Measurements from ENCODE around the gene TNFRSF4. TPM values are rescaled to one million over a fixed set of nuclear protein-coding genes. Genes with fewer than 3 reads are reported as not detected.

The TNFRSF4 gene
- total RNA-seq, 1 donor = 4.3 TPM

GRCh38 chr1:1171546-1172340, 42.2 kb downstream of the TNFRSF4 start:
- DNase-seq (ENCODE audit: low read depth in 2 of 3, low spot score in 2 of 3) = no peak

DNA sequence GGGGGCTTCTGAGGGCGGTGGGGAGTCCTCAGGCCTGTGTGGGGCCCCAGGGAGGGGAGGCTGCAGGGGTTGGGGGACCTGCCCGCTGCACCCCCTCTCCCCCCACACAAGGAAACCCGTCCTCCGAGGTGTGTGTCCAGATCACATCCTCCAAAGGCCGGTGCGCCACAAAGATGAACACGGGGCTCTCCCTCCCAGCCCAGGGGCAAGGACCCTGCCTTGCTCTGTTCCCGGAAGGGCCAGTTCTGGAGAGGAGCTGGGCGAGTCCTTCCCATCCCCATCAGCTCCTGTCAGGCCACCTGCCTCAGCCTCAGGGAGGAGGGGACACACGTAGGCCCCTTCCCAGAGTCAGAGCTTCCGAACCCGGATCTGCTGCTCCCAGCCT, 42.8 kb downstream of the TNFRSF4 start:
- no peak for DNase-seq (ENCODE audit: low read depth in 2 of 3, low spot score in 2 of 3)

GRCh38 chr1:1170215-1171091, 43.5 kb downstream of the TNFRSF4 start:
- no peak for DNase-seq (ENCODE audit: low read depth in 2 of 3, low spot score in 2 of 3)

DNA sequence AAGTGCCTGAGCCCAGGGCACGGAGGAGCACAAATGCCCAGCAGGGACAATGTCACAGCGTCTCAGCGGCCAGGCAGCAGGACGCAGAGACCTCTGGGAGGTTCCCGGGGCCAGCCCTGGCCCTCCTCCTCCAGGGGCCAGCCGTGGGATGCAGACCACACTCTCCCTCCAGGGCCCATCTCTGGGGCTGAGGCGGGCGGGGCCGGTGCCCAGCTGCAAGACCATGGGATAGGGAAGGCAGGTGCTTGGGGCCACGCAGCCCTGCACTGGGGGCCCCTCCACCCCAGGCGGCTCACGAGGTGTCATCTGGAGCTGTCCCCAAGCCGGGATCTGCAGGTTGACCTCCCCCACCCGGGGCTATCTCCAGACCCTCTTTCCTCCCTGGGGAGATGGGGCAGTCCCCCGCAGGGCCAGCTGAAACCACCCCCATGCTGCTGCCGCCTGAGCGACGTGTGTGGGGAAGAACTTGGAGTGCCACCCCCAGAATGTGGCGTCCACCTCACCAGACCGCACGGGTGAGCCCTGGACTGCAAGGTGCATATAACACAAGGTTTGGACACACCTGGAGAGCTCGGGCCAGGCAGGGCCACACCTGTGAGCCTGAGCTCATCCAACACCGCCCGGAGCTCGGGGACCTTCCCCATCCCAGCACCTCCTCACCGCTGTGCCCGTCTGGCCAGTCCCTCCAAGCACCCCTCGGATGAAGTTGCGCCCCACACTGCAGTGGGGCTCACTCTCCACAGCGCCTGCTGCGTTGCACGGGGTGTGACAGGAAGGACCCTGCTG, 44.3 kb downstream of the TNFRSF4 start:
- DNase-seq (ENCODE audit: low read depth in 2 of 3, low spot score in 2 of 3) = no peak

GRCh38 chr1:1168451-1169411, 45.2 kb downstream of the TNFRSF4 start:
- DNase-seq (ENCODE audit: low read depth in 2 of 3, low spot score in 2 of 3) = no peak

GRCh38 chr1:1167841-1168450, 46.0 kb downstream of the TNFRSF4 start:
- DNase-seq (ENCODE audit: low read depth in 2 of 3, low spot score in 2 of 3) = no peak

GRCh38 chr1:1167398-1167821, 46.5 kb downstream of the TNFRSF4 start:
- no peak for DNase-seq (ENCODE audit: low read depth in 2 of 3, low spot score in 2 of 3)

DNA sequence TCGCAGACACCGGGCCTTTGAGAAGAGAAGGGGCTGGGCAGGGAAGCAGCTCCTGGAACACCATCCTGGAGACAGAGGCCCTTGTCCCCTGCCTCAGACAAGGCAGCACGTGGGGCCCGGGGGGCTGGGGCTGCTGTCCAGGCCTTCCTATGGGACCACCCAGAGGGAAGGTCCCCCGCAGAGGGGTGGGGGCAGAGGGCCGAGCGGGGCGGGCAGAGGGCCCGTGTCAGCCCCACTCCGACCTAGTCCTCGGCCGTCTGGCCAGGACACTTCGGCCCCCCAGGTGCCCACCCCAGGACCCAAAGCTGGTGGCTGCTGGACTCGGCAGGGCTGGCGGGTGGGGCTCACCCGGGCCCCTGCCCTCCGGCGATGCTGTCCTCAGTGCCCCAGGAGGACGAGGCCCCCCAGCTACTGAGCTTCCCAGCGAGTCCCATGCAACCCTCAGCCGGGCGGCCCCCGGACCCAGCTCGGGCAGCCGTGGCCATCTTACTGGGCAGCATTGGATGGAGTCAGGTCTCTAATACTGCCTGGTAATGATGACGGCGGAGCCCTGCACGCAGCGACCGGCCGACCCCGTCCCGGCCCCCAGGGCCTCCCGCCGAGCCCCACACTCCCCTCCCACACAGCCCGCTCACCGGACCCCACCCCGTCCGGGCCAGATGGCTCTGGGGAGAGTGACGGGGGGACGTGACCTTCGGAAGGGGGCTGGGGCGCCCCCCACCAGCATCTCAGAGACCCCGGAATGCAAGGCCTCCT, 47.1 kb downstream of the TNFRSF4 start:
- DNase-seq (ENCODE audit: low read depth in 2 of 3, low spot score in 2 of 3) = no peak

DNA sequence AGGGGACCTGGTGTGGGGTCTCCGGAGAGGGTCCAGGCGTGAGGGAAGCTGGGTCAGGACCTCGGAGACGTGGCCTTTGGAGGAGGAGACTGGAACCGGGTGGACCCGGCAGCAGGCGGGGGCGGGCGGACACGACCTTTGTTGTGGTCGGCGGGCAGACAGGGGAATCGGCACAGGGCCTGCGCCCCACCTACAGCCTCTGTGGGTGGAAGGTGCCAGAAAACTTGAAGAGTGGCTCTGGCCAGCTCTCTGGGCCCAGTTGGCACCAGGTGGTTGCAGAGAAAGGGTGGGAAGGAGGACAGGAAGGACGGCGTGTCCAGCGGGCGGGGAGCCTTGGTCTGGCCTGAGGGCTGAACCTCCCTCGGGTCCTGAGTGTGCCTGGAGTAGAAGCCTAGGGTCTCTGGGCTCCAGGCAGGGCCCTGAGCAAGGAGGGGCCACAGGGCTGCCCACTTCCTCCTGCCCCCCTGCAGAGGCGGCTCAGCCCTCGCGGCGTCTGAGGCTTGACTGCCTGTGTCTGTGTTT, 48.0 kb downstream of the TNFRSF4 start:
- DNase-seq (ENCODE audit: low read depth in 2 of 3, low spot score in 2 of 3) = no peak

GRCh38 chr1:1165485-1165884, 48.5 kb downstream of the TNFRSF4 start:
- no peak for DNase-seq (ENCODE audit: low read depth in 2 of 3, low spot score in 2 of 3)

DNA sequence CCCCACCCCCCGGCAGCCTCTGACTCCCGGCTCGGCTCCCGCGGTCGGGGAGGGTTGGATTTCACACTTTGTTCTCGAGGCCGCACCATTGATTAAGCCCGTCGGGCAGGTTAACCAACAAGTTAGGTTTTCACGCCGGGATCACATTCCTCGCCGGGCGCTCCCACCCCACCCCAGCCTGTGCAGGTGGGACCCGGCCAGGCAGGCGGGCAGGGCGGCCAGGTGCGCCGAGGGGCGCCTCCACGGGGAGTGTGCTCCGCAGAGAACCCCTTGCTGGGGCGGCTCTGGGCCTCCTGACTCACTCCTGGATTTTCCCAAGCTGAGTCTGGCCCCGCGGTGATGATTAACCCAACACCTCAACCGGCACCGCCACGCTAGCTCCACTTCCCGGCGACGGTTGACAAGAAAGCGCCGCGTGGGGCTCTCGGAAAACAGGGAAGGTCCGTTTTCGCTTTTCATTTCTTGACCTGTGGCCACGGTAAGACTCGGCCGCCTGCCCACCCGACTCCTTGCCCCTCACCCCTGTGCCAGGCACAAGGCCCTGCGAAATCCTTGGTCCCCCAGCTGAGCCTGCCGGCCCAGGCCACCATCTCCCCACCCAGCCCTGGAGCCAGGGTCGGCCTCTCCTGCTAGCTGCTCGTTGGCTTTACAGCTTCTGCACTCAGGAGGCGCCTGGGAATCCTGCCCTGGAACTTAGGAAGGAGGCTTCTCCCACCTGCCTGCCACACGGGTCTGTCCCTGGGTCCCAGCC, 49.1 kb downstream of the TNFRSF4 start:
- no peak for DNase-seq (ENCODE audit: low read depth in 2 of 3, low spot score in 2 of 3)

DNA sequence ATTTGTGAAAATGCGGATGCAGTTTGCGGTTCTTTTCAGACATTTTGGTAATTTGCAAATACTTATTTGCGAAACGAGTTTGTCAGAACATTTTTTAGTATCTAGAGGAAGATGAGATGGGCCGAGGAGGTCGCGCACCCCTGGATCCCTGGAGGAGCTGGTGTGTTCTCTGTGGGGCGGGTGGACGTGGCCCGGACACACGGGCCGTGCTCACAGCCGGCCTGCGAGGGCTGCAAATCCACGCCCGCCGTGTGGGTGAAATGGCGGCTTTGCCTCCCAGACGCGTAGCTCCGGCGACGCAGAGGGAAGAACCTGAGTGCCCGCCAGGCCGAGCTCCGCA, 49.6 kb downstream of the TNFRSF4 start:
- DNase-seq (ENCODE audit: low read depth in 2 of 3, low spot score in 2 of 3) = no peak

DNA sequence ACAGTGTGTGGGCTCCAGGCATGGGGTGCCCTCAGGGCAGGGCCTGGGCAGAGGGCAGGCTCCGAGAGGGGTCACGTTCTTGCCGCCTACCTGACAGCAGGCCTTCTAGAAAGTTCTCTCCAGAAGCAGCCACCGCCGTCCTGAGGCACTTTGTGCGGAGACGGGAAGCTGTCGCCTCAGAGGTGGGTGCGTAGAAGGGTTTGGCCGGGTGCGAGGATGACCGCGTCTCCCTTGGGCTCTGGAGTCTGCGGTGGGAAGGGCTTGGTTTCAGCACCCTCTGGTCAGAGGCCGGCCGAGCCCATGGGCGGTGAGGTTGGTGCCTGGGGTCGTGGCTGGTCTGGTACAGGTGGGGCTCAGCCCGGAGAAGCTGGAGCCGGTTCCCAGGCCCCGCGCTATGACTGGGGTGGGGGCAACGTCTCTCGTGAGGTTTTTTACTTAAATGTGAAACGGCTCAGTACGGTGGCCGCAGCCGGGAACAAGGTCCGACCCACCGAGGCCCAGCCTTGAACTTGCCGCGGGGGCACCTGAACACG, 50.3 kb downstream of the TNFRSF4 start:
- no peak for DNase-seq (ENCODE audit: low read depth in 2 of 3, low spot score in 2 of 3)

DNA sequence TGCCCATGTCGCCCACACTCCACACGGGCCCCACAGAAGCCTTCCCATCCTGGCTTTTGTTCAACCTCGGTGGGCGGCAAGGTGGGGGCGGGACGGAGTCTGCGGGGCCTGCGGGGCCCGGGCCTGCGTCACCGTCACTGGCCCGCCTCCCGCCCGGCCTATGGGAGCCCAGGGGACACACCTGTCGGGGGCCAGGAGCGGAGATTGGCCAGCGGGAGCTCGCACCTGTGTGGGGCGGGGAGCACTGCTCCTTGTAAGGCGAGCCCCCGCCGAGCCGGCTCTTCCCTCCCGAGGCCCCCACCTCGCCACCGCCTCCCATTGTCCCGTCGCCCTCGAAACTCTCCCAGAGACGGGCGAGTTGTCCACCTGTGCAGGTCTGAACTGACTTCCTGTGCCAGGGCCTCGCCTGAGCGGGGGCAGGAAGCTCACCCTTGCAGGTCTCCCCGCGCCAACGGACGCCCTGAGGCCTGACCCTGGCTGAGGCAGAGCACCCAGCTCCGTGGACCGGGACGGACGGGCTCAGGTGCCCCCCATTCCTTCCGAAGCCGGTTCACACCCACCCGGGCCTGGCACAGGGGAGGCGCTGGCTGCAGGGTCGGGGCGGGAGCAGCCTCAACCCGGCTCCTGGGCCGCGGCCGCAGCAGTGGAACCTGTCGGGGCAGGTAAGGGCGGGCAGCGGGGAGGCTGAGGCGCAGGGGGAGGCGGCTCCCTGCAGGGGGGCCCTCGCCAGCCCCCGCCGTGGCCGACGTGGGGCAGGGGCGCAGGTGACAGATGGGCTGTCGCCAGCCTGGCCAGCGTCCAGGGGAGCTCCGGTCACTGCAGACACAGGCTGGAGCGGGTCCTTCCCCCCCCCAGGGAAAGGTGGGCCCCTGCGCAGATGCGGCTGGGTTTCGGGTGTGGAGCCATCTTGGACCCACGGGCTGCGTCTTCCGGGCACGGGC, 51.1 kb downstream of the TNFRSF4 start:
- no peak for DNase-seq (ENCODE audit: low read depth in 2 of 3, low spot score in 2 of 3)

DNA sequence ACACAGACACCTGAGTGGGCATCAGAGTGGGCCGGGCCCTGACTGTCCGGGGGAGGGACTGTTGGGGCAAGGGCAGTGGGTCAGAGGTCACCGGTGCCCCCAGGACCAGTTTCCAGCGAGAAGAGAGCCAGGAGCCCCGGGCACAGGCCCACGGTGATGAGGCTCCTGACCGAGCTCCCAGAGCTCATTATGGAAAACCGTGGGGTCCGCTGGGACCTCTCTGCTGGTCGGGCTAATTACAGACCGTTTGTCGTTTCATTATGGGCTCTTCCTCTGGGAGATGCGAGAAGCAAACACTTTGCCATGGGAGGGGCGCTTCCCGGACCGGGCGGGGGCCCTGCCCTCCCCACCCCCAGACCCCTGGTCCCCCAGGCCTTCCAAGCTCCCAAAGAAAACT, 52.3 kb downstream of the TNFRSF4 start:
- DNase-seq (ENCODE audit: low read depth in 2 of 3, low spot score in 2 of 3) = no peak
